Effector memory CD4-positive, alpha-beta T cell (primary cell): Measurements from ENCODE around the gene ZDHHC19.
"Not testable (repeated sequence)": the region's sequence is repeated elsewhere in the genome, so short reads cannot be mapped to it uniquely, and the experiment has no call there.

Experiments
- DNase-seq, 3 donors: peaks; one replicate each; pipeline ENCODE4 v3.0.0-alpha.2; 2020
- H3K27ac ChIP-seq: 2 replicates; pipeline ENCODE4 v1.7.0; 2013; ENCODE audit warnings: mild to moderate bottlenecking, low read length, moderate library complexity; ENCODE audit not compliant: insufficient read depth, poor library complexity, severe bottlenecking
- H3K27me3 ChIP-seq: replicated peaks from 2 replicates; pipeline ENCODE4 v1.7.0; 2013; ENCODE audit warnings: mild to moderate bottlenecking, low read length; ENCODE audit not compliant: insufficient read depth, control insufficient read depth, poor library complexity, severe bottlenecking
- H3K36me3 ChIP-seq: 2 replicates; pipeline ENCODE4 v1.7.0; 2013; ENCODE audit warnings: mild to moderate bottlenecking, low read length, moderate library complexity; ENCODE audit not compliant: control insufficient read depth, insufficient read depth
- H3K4me1 ChIP-seq: 2 replicates; pipeline ENCODE4 v1.7.0; 2013; ENCODE audit warnings: low read length, mild to moderate bottlenecking; ENCODE audit not compliant: control insufficient read depth, insufficient read depth, poor library complexity, severe bottlenecking
- H3K4me3 ChIP-seq: 2 replicates; pipeline ENCODE4 v1.7.0; 2013; ENCODE audit warnings: low read length, low read depth, mild to moderate bottlenecking; ENCODE audit not compliant: insufficient read depth, poor library complexity, severe bottlenecking
- H3K9me3 ChIP-seq: 2 replicates; pipeline ENCODE4 v1.7.0; 2013; ENCODE audit warnings: mild to moderate bottlenecking, low read length, moderate library complexity; ENCODE audit not compliant: control insufficient read depth

Gene ZDHHC19

DNA sequence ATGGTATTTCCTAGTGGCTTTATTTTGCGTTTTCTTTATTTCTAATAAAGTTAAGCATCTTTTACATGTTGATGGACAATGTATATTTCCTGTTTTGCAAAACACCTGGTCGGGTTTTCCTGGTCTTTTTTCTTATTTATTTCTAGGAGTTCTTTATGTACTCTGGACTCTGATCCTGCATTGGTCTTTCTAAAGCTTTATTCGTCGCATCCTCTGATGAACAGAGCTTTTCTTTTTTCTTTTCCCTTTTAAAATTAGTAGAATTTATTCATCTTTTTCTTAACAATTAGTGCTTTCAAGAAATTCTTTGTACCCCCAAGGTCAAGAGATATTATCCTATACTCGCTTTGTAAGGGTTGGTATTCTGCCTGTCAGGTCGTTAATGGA lies 32.2 kb downstream of the ZDHHC19 start:
- no peaks in the 10 kb centered on the region for H3K36me3 ChIP-seq
- peaks cover 36% of the 10 kb centered on the region for H3K4me1 ChIP-seq
- no peak overlapping the region for H3K4me3 ChIP-seq
- DNase-seq: no peak
- H3K27me3 ChIP-seq: no peaks in the 10 kb centered on the region
- H3K9me3 ChIP-seq: no peaks in the 10 kb centered on the region
- peak overlapping the region; percentile 78 for H3K27ac ChIP-seq

DNA sequence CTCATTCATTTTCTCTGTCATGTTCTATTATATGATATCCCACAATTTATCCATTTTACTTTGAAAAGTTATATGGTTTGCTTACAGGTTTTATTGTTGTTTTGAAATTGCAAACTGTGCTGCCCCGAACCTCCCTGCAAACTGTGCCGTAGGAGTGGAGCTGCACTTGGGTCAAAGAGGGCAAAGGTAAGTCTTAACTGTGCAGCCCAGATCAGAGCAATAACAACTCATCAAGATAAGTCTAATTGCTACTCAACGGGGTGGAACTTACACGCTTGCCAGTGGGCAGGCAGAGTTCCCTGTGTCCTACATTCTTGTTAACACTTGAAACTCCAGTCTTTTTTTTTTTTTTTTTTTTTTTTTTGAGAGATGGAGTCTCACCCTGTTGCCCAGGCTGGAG lies 33.2 kb downstream of the ZDHHC19 start:
- Histone ChIP-seq H3K9me3 (no peaks in the 10 kb centered on the region), H3K4me3 (no peak overlapping the region), H3K4me1 (peaks cover 36% of the 10 kb centered on the region), H3K36me3 (no peaks in the 10 kb centered on the region), H3K27ac (no peak overlapping the region), H3K27me3 (no peaks in the 10 kb centered on the region)
- DNase-seq: no peak

DNA sequence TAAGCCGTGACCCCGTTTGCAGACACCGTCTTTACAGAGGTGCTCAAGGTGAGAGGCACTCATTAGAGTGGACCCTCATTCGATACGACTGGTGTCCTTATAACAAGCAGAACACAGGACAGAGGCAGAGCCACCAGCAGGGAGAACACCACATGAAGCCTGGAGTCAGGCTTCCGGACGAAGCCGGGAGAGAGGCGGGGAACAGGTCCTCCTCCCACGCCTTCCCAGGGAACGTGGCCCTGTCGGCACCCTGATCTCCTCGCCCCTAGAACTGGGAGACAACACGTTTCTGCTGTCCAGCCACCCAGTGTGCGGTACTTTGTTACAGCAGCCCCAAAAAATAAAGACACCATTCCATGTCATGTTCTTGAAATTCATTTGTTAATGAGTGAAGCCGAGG lies 33.6 kb downstream of the ZDHHC19 start:
- Histone ChIP-seq H3K4me3 (no peak overlapping the region), H3K27ac (no peak overlapping the region), H3K4me1 (peaks cover 36% of the 10 kb centered on the region), H3K27me3 (no peaks in the 10 kb centered on the region), H3K36me3 (no peaks in the 10 kb centered on the region), H3K9me3 (no peaks in the 10 kb centered on the region)
- no peak for DNase-seq

DNA sequence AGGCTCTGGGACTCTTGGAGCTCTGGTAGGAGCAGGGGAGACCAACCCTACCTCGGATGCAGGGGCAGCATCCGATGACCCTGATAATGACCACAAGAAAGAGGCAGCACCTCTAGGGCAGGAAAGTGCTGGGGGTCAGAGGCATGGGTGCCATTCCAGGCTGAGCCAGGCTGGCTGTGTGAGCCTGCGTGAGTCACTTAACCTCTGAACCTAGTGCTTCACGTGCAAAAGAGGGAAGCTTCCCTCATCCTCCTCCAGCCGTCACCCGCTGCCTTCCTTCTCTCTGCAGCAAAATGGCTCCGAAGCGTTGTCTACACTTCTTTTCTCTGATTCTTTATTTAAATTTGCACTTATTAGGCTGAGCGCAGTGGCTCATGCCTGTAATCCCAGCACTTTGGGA lies 35.5 kb downstream of the ZDHHC19 start:
- no peak overlapping the region for H3K4me3 ChIP-seq
- no peaks in the 10 kb centered on the region for H3K27me3 ChIP-seq
- H3K9me3 ChIP-seq: no peaks in the 10 kb centered on the region
- peaks cover 21% of the 10 kb centered on the region for H3K4me1 ChIP-seq
- no peak overlapping the region for H3K27ac ChIP-seq
- no peak for DNase-seq
- H3K36me3 ChIP-seq: no peaks in the 10 kb centered on the region

DNA sequence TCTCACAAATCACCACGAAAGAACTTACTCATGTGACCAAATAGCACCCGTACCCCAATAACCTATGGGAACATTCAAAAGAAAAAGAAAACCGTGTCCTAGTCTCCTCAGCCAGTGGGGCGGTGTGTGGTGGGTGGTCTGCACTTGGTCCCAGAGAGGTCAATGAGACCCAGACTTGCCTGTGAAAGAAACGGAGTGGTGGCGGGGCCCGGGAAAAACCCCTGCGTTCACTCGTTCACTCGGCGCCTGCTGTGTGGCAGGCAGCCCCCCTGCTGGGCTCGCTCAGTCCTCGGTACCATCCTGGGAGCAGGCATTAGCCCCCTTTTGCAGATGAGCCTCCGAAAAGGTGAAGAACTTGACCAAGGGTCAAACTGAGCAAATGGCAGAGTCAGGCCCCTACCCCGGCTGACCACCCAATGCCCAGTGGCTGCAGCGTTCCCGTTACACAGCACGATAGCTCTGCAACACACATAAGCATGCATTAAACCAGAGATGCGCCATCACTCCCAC lies 36.0 kb downstream of the ZDHHC19 start:
- DNase-seq: no peak
- Histone ChIP-seq H3K27me3 (no peaks in the 10 kb centered on the region), H3K27ac (no peak overlapping the region), H3K4me3 (no peak overlapping the region), H3K9me3 (no peaks in the 10 kb centered on the region), H3K36me3 (no peaks in the 10 kb centered on the region), H3K4me1 (peaks cover 16% of the 10 kb centered on the region)

DNA sequence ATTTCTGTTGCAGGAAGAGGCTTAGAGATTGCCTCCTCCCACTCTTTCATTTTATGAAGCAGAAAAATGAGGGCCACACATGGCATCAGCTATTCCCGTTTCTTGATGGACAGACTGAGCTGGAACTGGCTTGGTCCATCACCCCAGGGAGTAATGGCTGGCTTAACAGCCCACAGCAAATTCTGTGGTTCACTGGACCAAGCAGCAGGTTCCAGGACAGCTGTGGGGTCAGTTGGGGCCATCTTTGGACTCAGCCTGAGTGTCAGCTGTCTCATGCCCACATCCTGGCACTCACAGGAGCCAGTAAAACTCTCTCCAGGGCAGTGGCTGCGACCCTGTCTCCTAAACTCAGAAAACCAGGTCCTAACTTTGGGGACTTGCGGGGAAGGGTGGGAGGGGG lies 36.5 kb downstream of the ZDHHC19 start:
- Histone ChIP-seq H3K9me3 (no peaks in the 10 kb centered on the region), H3K27ac (no peak overlapping the region), H3K36me3 (no peaks in the 10 kb centered on the region), H3K4me1 (peaks cover 12% of the 10 kb centered on the region), H3K4me3 (no peak overlapping the region), H3K27me3 (no peaks in the 10 kb centered on the region)
- no peak for DNase-seq

DNA sequence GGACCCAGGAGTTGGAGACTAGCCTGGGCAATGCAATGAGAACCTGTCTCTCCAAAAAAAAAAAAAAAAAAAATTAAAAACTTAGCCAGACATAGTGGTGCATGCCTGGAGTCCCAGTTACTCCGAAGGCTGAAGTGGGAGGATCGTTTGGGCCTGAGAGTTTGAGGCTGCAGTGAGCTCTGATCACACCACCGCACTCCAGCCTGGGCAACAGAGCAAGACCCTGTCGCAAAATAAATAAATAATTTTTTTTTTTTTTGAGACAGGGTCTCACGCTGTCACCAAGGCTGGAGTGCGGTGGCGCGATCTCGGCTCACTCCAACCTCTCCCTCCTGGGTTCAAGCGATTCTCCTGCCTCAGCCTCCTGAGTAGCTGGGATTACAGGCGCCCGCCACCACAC lies 40.9 kb downstream of the ZDHHC19 start:
- not testable (repeated sequence) for H3K27ac ChIP-seq

DNA sequence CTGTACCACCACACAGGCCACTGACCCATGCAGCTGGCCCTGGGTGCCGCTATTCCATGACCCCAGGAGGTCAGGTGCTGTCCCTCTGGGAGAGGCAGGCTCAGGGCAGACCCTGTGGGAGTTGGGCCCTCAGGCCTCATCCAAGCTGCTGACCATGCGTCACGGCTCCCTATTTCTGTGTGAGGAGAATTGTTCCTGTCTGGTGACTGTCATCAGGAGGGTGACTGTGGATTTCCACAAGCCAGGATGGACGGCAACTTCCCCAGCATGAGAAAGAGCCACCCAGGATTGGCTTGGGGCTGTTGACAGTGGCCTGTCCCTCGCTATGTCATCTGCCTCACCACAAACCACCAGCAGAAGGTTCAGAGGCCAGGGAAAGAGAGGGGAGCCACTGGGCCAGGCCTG lies 41.4 kb downstream of the ZDHHC19 start:
- H3K4me3 ChIP-seq: no peak overlapping the region
- no peaks in the 10 kb centered on the region for H3K4me1 ChIP-seq
- no peaks in the 10 kb centered on the region for H3K27me3 ChIP-seq
- H3K36me3 ChIP-seq: no peaks in the 10 kb centered on the region
- H3K27ac ChIP-seq: no peak overlapping the region
- no peaks in the 10 kb centered on the region for H3K9me3 ChIP-seq
- no peak for DNase-seq

More for the DNA sequence above, 40.9 kb downstream of the ZDHHC19 start:
- H3K4me3 ChIP-seq, H3K36me3 ChIP-seq, DNase-seq, H3K27me3 ChIP-seq, H3K4me1 ChIP-seq, H3K9me3 ChIP-seq: not testable (repeated sequence)

DNA sequence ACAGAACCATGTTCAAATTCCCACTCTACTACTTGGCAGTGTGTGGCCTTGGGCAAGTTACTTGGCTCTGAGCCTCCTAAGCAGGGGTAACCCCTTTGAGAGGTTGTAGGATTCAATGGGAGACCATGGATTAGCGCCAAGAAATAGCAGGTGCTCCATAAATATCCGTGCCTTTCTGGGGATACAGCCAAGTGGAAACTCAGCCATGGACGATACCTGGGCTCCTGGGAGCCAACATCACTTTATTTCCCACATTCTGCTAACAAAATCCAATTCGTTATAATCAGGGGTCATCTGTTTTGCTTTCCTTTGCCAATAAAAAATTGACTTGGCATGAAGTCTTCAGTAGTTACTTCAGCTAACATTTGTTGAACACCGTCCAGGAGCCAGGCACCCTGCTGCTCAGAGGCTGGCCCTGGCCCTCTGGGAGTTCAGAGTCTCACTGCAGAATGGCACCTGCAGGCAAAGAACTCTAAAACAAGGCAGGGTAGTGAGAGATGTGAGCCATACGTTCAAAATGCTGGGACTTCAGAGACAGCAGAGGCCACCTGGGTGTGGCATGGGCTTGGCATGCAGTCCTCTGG lies 42.3 kb downstream of the ZDHHC19 start:
- no peak overlapping the region for H3K4me3 ChIP-seq
- H3K27ac ChIP-seq: no peak overlapping the region
- DNase-seq: no peak
- H3K36me3 ChIP-seq: no peaks in the 10 kb centered on the region
- H3K27me3 ChIP-seq: no peaks in the 10 kb centered on the region
- no peaks in the 10 kb centered on the region for H3K9me3 ChIP-seq
- H3K4me1 ChIP-seq: no peaks in the 10 kb centered on the region

DNA sequence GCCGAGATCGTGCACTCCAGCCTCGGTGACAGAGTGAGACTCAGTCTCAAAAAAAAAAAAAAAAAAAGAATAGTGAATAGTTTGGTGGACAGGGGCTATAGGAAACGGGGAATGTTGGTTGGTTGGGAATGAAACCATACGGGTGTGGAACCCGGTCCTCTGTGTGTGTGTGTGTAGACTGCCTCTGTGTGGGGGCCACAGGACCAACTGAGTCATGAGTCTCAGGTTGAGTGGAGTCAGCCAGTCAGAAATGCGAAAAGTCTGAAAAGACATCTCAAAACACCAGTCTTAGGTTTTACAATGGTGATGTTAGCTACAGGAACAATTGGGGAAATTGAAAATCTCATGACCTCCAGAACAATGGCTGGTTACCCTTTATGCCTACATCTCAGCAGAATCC lies 44.5 kb downstream of the ZDHHC19 start:
- no peak overlapping the region for H3K27ac ChIP-seq
- no peaks in the 10 kb centered on the region for H3K4me1 ChIP-seq
- H3K9me3 ChIP-seq: no peaks in the 10 kb centered on the region
- H3K4me3 ChIP-seq: no peak overlapping the region
- no peak for DNase-seq
- no peaks in the 10 kb centered on the region for H3K36me3 ChIP-seq
- no peaks in the 10 kb centered on the region for H3K27me3 ChIP-seq
